ENCODE data around the gene SLC6A9. TPM values are rescaled to one million over a fixed set of nuclear protein-coding genes. Genes with fewer than 3 reads are reported as not detected.

Gene SLC6A9
- total RNA-seq, 1 donor = 11.7 TPM

DNA sequence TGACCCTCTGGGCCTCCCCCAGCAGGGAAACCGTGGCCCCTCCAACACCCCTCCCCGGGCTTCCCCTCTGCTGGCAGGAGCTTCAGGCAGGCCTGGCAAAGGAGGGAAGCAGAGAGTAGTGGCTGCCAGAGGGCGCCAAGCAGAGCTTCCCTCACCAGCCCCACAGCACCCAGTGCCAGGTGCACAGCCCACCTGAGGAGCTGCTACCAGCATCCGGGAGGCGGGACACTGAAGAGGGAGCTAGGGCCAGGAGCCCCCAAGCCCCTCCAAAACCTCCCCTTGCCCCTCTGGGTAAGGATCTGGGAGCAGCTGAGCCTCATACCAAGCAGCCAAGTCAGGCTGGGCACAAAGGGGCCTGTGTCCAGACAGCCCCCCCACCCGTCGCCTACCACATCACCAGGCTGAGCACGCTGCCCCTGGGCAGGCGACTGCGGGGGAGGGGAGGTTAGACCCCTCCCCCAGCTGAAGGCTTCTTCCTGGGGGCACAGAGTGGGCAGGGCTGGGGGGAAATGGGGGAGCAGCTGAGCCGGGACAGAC is 20.3 kb downstream of the SLC6A9 start:
- H3K4me3 ChIP-seq (ENCODE audit: low read depth, low read length) = no peak overlapping the region
- TF ChIP-seq, protein P1, sequence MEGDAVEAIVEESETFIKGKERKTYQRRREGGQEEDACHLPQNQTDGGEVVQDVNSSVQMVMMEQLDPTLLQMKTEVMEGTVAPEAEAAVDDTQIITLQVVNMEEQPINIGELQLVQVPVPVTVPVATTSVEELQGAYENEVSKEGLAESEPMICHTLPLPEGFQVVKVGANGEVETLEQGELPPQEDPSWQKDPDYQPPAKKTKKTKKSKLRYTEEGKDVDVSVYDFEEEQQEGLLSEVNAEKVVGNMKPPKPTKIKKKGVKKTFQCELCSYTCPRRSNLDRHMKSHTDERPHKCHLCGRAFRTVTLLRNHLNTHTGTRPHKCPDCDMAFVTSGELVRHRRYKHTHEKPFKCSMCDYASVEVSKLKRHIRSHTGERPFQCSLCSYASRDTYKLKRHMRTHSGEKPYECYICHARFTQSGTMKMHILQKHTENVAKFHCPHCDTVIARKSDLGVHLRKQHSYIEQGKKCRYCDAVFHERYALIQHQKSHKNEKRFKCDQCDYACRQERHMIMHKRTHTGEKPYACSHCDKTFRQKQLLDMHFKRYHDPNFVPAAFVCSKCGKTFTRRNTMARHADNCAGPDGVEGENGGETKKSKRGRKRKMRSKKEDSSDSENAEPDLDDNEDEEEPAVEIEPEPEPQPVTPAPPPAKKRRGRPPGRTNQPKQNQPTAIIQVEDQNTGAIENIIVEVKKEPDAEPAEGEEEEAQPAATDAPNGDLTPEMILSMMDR (IDR thresholded peaks at IDR 0.05; ENCODE audit: insufficient read depth, low read depth, low read length) = no peak
- no peak for DNase-seq (ENCODE audit: low read depth)

DNA sequence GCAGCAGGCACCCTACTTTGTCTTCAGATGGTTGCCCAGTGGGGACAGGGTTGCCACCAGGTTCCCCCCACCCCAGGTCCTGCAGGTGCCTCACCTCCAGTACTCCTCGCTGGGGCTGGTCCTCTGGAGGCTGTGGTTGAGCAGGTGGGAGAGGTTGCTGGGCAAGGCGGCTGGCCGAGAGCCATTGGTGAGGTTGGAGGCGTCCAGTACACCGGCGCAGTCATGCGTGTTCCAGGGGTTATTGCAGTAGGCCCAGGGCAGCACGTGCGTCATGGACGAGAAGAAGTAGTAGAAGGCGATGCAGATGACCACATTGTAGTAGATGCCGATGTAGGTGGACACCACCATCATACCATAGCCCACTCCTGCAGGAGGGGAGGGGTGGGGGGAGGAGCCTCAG is 23.0 kb downstream of the SLC6A9 start:
- DNase-seq (ENCODE audit: low read depth) = no peak
- TF ChIP-seq, protein P1 (IDR thresholded peaks at IDR 0.05; ENCODE audit: insufficient read depth, low read depth, low read length) = no peak
- no peak overlapping the region for H3K4me3 ChIP-seq (ENCODE audit: low read depth, low read length)

DNA sequence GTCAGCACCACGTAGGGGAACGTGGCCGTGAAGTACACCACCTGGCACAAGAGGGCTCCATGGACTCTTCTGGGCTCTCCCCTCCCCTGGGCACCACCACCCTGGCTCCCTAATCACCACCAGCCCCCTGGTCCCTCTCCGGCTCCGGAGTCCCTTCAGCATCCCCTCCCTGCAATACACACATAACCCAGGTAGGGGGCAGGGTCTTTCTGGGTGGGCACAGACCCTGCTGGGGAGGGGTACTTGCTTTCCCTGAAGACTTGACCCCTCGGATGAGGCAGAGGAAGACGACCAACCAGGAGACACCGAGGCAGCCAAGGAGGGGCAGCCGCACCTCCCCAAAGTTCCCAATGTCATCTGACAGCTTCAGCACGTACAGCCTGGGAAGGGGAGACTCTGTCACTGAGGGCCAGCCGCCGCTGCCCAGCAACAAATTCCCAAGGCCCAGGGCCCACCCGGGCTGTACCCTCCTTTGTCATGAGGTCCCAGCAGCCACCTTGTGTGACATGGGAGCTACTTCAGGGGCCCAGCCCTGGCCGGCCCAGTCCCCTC is 28.6 kb downstream of the SLC6A9 start:
- no peak overlapping the region for H3K4me3 ChIP-seq (ENCODE audit: low read depth, low read length)
- TF ChIP-seq, protein P1 (IDR thresholded peaks at IDR 0.05; ENCODE audit: insufficient read depth, low read depth, low read length) = peak; percentile 26
- DNase-seq (ENCODE audit: low read depth) = no peak

DNA sequence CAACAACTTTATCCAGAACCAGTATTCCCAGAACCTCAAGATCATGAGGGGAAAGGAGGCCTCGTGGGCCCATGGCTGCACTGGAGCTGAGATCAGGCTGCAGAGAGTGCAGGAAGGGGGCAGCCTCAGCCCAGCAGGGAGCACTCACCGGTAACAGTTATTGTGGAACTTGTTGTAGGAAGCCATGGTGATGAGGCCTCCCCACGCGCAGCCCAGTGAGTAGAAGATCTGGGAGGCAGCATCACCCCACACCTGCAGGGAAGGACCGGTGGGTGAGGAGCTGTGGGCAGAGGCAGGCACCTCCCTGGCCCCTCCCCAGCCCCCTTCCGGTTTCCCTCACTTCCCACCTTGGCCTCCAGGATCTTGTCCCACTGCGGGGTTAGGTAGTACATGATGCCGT is 29.1 kb downstream of the SLC6A9 start:
- TF ChIP-seq, protein P1 (IDR thresholded peaks at IDR 0.05; ENCODE audit: insufficient read depth, low read depth, low read length) = no peak
- H3K4me3 ChIP-seq (ENCODE audit: low read depth, low read length) = no peak overlapping the region
- DNase-seq (ENCODE audit: low read depth) = no peak

DNA sequence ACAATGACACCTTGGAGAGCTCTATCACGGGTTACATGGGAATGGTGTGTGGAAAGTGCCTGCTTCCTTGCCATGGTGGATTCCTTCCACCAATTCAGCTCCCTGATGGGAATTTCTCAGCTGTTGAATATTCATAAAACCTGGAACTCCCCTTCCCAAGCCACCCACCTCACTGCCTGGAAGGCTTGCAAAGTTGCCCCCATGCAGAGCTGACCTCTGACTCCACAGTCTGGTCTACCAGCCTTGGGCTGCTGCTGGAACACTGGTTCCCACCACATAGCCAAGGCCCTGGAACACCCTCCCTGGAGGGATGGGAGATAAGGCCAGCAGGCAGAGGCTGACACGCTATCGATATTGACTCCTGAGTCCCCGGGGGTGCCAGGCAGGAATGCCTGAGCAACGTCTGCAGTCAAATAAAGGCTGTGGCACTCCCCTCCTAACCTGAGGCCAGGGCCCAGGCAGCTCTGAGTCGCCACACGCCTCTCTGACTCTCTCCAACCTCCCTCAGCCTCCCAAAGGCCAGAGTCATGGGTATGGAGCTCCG is 31.1 kb downstream of the SLC6A9 start:
- DNase-seq (ENCODE audit: low read depth) = no peak
- H3K4me3 ChIP-seq (ENCODE audit: low read depth, low read length) = no peak overlapping the region
- TF ChIP-seq, protein P1 (IDR thresholded peaks at IDR 0.05; ENCODE audit: insufficient read depth, low read depth, low read length) = no peak

DNA sequence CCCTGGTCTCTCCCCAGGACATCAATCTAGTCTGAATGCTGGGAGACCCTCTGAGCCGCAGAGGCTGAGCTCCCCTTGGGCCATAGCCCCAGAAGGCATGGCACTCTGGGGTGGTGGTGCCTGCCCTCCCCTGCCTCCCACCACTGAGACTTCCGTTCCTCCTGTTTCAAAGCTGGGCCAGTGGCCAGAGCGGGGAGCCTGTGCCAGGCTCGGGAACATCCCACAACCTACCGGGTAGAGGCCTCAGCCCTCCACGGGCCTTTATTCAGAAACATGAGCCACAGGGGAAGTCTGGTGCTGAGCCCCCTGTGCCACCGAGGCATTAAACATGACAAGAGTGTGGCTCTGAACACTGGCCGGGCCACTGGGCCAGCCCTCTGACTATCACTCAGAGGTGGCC is 31.8 kb downstream of the SLC6A9 start:
- no peak for DNase-seq (ENCODE audit: low read depth)
- TF ChIP-seq, protein P1 (IDR thresholded peaks at IDR 0.05; ENCODE audit: insufficient read depth, low read depth, low read length) = no peak
- H3K4me3 ChIP-seq (ENCODE audit: low read depth, low read length) = no peak overlapping the region

DNA sequence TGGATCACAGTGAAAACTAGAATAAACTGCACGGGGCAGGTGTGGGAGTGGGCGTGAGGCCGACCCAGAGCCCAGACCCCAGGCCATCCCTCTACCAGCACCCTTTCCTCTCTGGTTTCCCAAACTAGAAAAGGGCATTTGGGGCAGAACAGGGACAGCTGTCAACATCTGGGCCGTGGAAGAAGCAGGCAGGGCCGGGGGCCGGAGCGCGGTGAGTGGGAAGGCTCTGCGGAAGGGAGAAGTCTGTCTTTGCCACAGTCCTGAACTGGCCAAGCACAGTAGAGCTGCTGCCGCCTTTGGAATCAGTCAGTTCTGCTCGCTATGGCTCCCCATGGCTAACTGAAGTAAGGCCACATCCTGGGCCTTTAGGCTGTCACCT is 33.3 kb downstream of the SLC6A9 start:
- no peak for DNase-seq (ENCODE audit: low read depth)
- no peak overlapping the region for H3K4me3 ChIP-seq (ENCODE audit: low read depth, low read length)
- TF ChIP-seq, protein P1 (IDR thresholded peaks at IDR 0.05; ENCODE audit: insufficient read depth, low read depth, low read length) = no peak
